GM10266 (cell line): Measurements from ENCODE around the gene CCDC97.

Experiments
- DNase-seq: peaks from one replicate; pipeline ENCODE4 v3.0.0; 2012; ENCODE audit errors: extremely low spot score
- TF ChIP-seq, protein P1 (sequence below): IDR thresholded peaks from 2 replicates; pipeline ENCODE4 v1.5.1; 2012; ENCODE audit warnings: mild to moderate bottlenecking, low read depth; ENCODE audit not compliant: control insufficient read depth, insufficient read depth; ENCODE audit errors: missing control alignments

The CCDC97 gene

GRCh38 chr19:41372501-41372900, 62.5 kb downstream of the CCDC97 start:
- no peak for DNase-seq
- TF ChIP-seq, protein P1, sequence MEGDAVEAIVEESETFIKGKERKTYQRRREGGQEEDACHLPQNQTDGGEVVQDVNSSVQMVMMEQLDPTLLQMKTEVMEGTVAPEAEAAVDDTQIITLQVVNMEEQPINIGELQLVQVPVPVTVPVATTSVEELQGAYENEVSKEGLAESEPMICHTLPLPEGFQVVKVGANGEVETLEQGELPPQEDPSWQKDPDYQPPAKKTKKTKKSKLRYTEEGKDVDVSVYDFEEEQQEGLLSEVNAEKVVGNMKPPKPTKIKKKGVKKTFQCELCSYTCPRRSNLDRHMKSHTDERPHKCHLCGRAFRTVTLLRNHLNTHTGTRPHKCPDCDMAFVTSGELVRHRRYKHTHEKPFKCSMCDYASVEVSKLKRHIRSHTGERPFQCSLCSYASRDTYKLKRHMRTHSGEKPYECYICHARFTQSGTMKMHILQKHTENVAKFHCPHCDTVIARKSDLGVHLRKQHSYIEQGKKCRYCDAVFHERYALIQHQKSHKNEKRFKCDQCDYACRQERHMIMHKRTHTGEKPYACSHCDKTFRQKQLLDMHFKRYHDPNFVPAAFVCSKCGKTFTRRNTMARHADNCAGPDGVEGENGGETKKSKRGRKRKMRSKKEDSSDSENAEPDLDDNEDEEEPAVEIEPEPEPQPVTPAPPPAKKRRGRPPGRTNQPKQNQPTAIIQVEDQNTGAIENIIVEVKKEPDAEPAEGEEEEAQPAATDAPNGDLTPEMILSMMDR, result no peak

- no peak for DNase-seq
- TF ChIP-seq, protein P1, result no peak
Measured at GRCh38 chr19:41373993-41374392, 64.0 kb downstream of the CCDC97 start.
